H1 (cell line): ENCODE measurements around the gene NDUFA6. TPM values are rescaled to one million over a fixed set of nuclear protein-coding genes. Genes with fewer than 3 reads are reported as not detected.

Source experiments
- HDAC2 ChIP-seq, 2 experiments: fragments of 300-600 bp in 1 of 2; sonication (generic) in 1 of 2; IDR thresholded peaks; 2 replicates each; pipeline ENCODE4 v1.6.1; 2011 to 2012; ENCODE audit warnings: low read depth in 2 of 2, low read length in 2 of 2, mild to moderate bottlenecking in 2 of 2, moderate library complexity in 2 of 2, borderline replicate concordance in 1 of 2, inconsistent platforms in 1 of 2
- KDM4A ChIP-seq: IDR thresholded peaks from one replicate; pipeline ENCODE4 v1.7.1; 2012; ENCODE audit warnings: low read depth, mild to moderate bottlenecking, moderate library complexity, low read length, inconsistent platforms; ENCODE audit not compliant: severe bottlenecking
- NRF1 ChIP-seq: IDR thresholded peaks from 2 replicates; pipeline ENCODE4 v1.6.1; 2011; ENCODE audit warnings: mild to moderate bottlenecking, low read depth, low read length, improper control_type of control experiment
- RXRA ChIP-seq: IDR thresholded peaks from 2 replicates; pipeline ENCODE4 v1.6.1; 2011; ENCODE audit warnings: low read depth, mild to moderate bottlenecking, low read length, moderate library complexity; ENCODE audit not compliant: insufficient read depth
- SP1 ChIP-seq: IDR thresholded peaks from 2 replicates; pipeline ENCODE4 v1.6.1; 2011; ENCODE audit warnings: low read depth, low read length
- SUZ12 ChIP-seq: fragments of 200-600 bp; sonication (generic); IDR thresholded peaks from 2 replicates; pipeline ENCODE4 v1.6.1; 2012; ENCODE audit warnings: mild to moderate bottlenecking, inconsistent platforms, low read length, moderate library complexity, mixed read lengths
- polyA plus RNA-seq, 7 experiments: library from polyadenylated mRNA; depleted of rRNA in 3 of 7; stranded (reverse) in 5 of 7; unstranded in 2 of 7; fragments of >200 nt in 5 of 7; fragments of 200-250 nt in 2 of 7; gene quantifications; 1 replicate in 5 of 7; 2 replicates in 1 of 7; 4 replicates in 1 of 7; pipeline versions ENCODE4 v1.2.1 to v1.2.3, GENCODE V29; 2011 to 2013; ENCODE audit warnings: missing spikeins in 2 of 7, mixed read lengths in 2 of 7
- total RNA-seq: library from RNA; stranded (reverse); fragmentation: NEBNext Ultra II Directional; extraction: Animal tissue kit (Norgen Biotek cat#: 25700); gene quantifications from 2 replicates; pipeline ENCODE4 v1.2.1, GENCODE V29; 2021

NDUFA6 gene
- total and polyA plus RNA-seq, 2 of the 8 experiments (the other 6 are each of a cell fraction or from before 2014, with no cell fraction given) = 76.2 to 105 TPM

- TF ChIP-seq HDAC2 (IDR thresholded peaks at IDR 0.05; ENCODE audit: borderline replicate concordance in 1 of 2, low read depth in 2 of 2, low read length in 2 of 2) = no peak
- no peak for TF ChIP-seq SP1
- TF ChIP-seq SUZ12 = no peak
- TF ChIP-seq NRF1 = no peak
- TF ChIP-seq KDM4A = no peak
- no peak for TF ChIP-seq RXRA
Measured at GRCh38 chr22:42083119-42083518, 7.5 kb downstream of the NDUFA6 start (continued).
